GM23338 (cell line): ENCODE results near the gene CAMSAP3. TPM values are rescaled to one million over a fixed set of nuclear protein-coding genes. Genes with fewer than 3 reads are reported as not detected.

Source experiments
- ATAC-seq: fragments of 200-7000 bp; cut with Tn5 transposase; 3 replicates; pipeline ENCODE4 v1.9.1; 2020
- DNase-seq: peaks from one replicate; pipeline ENCODE4 v3.0.0-alpha.2; 2015; ENCODE audit warnings: low spot score
- H2AFZ ChIP-seq: fragments of 200-600 bp; sonication (generic); 2 replicates; pipeline ENCODE4 v1.8.0; 2016; ENCODE audit warnings: antibody characterized with exemption, mild to moderate bottlenecking, moderate library complexity
- H3F3A ChIP-seq: fragments of 200-600 bp; sonication (generic); replicated peaks from 2 replicates; pipeline ENCODE4 v1.8.0; 2017; ENCODE audit warnings: antibody characterized with exemption, mixed run types, low read depth
- H3K27ac ChIP-seq: fragments of 200-600 bp; sonication (generic); 2 replicates; pipeline ENCODE4 v1.6.1; 2016; ENCODE audit warnings: low read depth
- H3K27me3 ChIP-seq: fragments of 200-600 bp; sonication (generic); 2 replicates; pipeline ENCODE4 v1.8.0; 2016; ENCODE audit warnings: mild to moderate bottlenecking, mixed run types, moderate library complexity; ENCODE audit not compliant: insufficient read depth
- H3K36me3 ChIP-seq: fragments of 200-600 bp; sonication (generic); 2 replicates; pipeline ENCODE4 v1.8.0; 2016; ENCODE audit warnings: mild to moderate bottlenecking; ENCODE audit not compliant: insufficient read depth
- H3K4me1 ChIP-seq: fragments of 200-600 bp; sonication (generic); 2 replicates; pipeline ENCODE4 v1.8.0; 2016; ENCODE audit warnings: mild to moderate bottlenecking, moderate library complexity; ENCODE audit not compliant: insufficient read depth
- H3K4me2 ChIP-seq: fragments of 200-600 bp; sonication (generic); 2 replicates; pipeline ENCODE4 v1.7.1; 2017; ENCODE audit warnings: mixed run types
- H3K4me3 ChIP-seq: fragments of 200-600 bp; sonication (generic); 2 replicates; pipeline ENCODE4 v1.6.1; 2016; ENCODE audit warnings: mixed run types
- H3K79me2 ChIP-seq: fragments of 200-600 bp; sonication (generic); replicated peaks from 2 replicates; pipeline ENCODE4 v1.8.0; 2017; ENCODE audit warnings: mild to moderate bottlenecking; ENCODE audit not compliant: insufficient read depth
- H3K9me2 ChIP-seq: fragments of 200-600 bp; sonication (generic); 2 replicates; pipeline ENCODE4 v1.8.0; 2017; ENCODE audit not compliant: insufficient read depth
- H4K20me1 ChIP-seq: fragments of 200-600 bp; sonication (generic); replicated peaks from 2 replicates; pipeline ENCODE4 v1.8.0; 2017; ENCODE audit warnings: mild to moderate bottlenecking; ENCODE audit not compliant: insufficient read depth
- H3K27ac Mint-ChIP-seq: 2 replicates; pipeline ENCODE4 v1.8.0; 2020; ENCODE audit warnings: inconsistent platforms, mild to moderate bottlenecking, moderate library complexity, mixed read lengths
- H3K27me3 Mint-ChIP-seq: 3 replicates; pipeline ENCODE4 v1.8.0; 2022; ENCODE audit warnings: low read depth, mild to moderate bottlenecking, moderate library complexity, mixed read lengths, inconsistent platforms; ENCODE audit not compliant: insufficient read depth, poor library complexity
- H3K36me3 Mint-ChIP-seq: 3 replicates; pipeline ENCODE4 v1.8.0; 2021; ENCODE audit warnings: low read depth, mild to moderate bottlenecking, inconsistent platforms, moderate library complexity, mixed read lengths
- H3K4me1 Mint-ChIP-seq: 3 replicates; pipeline ENCODE4 v1.8.0; 2020; ENCODE audit warnings: mild to moderate bottlenecking, inconsistent platforms, mixed read lengths
- H3K4me3 Mint-ChIP-seq: 3 replicates; pipeline ENCODE4 v1.8.0; 2021; ENCODE audit warnings: moderate library complexity, mild to moderate bottlenecking, inconsistent platforms, mixed read lengths
- H3K9me3 Mint-ChIP-seq: 3 replicates; pipeline ENCODE4 v1.8.0; 2020; ENCODE audit warnings: moderate library complexity, mild to moderate bottlenecking, inconsistent platforms, mixed read lengths
- CREB1 ChIP-seq: fragments of 250-450 bp; sonication (Bioruptor Pico); IDR thresholded peaks from 2 replicates; pipeline ENCODE4 v1.5.0; 2020; ENCODE audit warnings: low read depth, mild to moderate bottlenecking, moderate library complexity
- CTCF ChIP-seq, 2 experiments: fragments of 200-600 bp in 1 of 2; sonication (generic) in 1 of 2; conservative IDR thresholded peaks; 2 replicates each; pipeline versions ENCODE4 v1.5.1 to v1.6.1; 2016 to 2017; ENCODE audit warnings: antibody characterized with exemption in 2 of 2, low read depth in 2 of 2, mild to moderate bottlenecking in 2 of 2, moderate library complexity in 1 of 2
- ETS1 ChIP-seq: IDR thresholded peaks from 2 replicates; pipeline ENCODE4 v1.6.1; 2016; ENCODE audit warnings: antibody characterized with exemption
- EZH2 ChIP-seq: fragments of 200-600 bp; sonication (generic); IDR thresholded peaks from one replicate; pipeline ENCODE4 v1.8.0; 2017; ENCODE audit warnings: antibody characterized with exemption, mild to moderate bottlenecking, low read depth; ENCODE audit not compliant: unreplicated experiment
- EZH2phosphoT487 ChIP-seq: fragments of 200-600 bp; sonication (generic); IDR thresholded peaks from one replicate; pipeline ENCODE4 v1.8.1; 2018; ENCODE audit warnings: antibody characterized with exemption; ENCODE audit not compliant: unreplicated experiment
- JUNB ChIP-seq: IDR thresholded peaks from one replicate; pipeline ENCODE4 v1.6.1; 2016; ENCODE audit warnings: antibody characterized with exemption; ENCODE audit not compliant: unreplicated experiment
- NANOG ChIP-seq: IDR thresholded peaks from 2 replicates; pipeline ENCODE4 v1.6.1; 2016; ENCODE audit warnings: antibody characterized with exemption, borderline replicate concordance
- POLR2AphosphoS5 ChIP-seq: IDR thresholded peaks from 2 replicates; pipeline ENCODE4 v1.6.1; 2016; ENCODE audit warnings: antibody characterized with exemption, low read depth
- REST ChIP-seq: IDR thresholded peaks from one replicate; pipeline ENCODE4 v1.6.1; 2018; ENCODE audit warnings: antibody characterized with exemption; ENCODE audit not compliant: unreplicated experiment
- STAT1 ChIP-seq: IDR thresholded peaks from one replicate; pipeline ENCODE4 v1.6.1; 2016; ENCODE audit warnings: antibody characterized with exemption; ENCODE audit not compliant: unreplicated experiment
- ZNF114 ChIP-seq: fragments of 250-450 bp; sonication (Bioruptor Pico); IDR thresholded peaks from 2 replicates; pipeline ENCODE4 v1.5.0; 2020; ENCODE audit warnings: mild to moderate bottlenecking, moderate library complexity
- ZNF331 ChIP-seq: fragments of 250-450 bp; sonication (Bioruptor Pico); IDR thresholded peaks from 2 replicates; pipeline ENCODE4 v1.5.0; 2020; ENCODE audit warnings: low read depth, mild to moderate bottlenecking, moderate library complexity
- ZNF462 ChIP-seq: fragments of 250-450 bp; sonication (Bioruptor Pico); IDR thresholded peaks from 2 replicates; pipeline ENCODE4 v1.5.0; 2020; ENCODE audit warnings: mild to moderate bottlenecking, moderate library complexity
- polyA plus RNA-seq: library from polyadenylated mRNA; unstranded; fragments of >200 nt; fragmentation: Nextera tagmentation; extraction: Ambion mirVana; gene quantifications from 2 replicates; pipeline ENCODE4 v1.2.1, GENCODE V29; 2016
- total RNA-seq: library from RNA; depleted of rRNA; stranded (reverse); fragments of >200 nt; shearing (Covaris generic); gene quantifications from 2 replicates; pipeline ENCODE4 v1.2.3, GENCODE V29; 2014

CAMSAP3 gene
- total and polyA plus RNA-seq, 2 experiments from 2014 or later: 6.4 to 32.2 TPM

- Histone ChIP-seq H3K4me2 (peak overlapping the region; percentile 32; the same call in 1 of the 2 replicates), H3K36me3 (no peaks in the 10 kb centered on the region)
- no peak overlapping the region for H3K27ac Mint-ChIP-seq
Measured at GRCh38 chr19:7598180-7598579, 2.5 kb downstream of the CAMSAP3 start.

More at GRCh38 chr19:7598180-7598579, 2.5 kb downstream of the CAMSAP3 start:
- no peak overlapping the region for H3K27ac ChIP-seq
- Mint-ChIP-seq H3K4me3 (no peak overlapping the region), H3K9me3 (no peaks in the 10 kb centered on the region), H3K36me3 (peaks cover 9% of the 10 kb centered on the region; the same call in 2 of the 3 replicates), H3K27me3 (peaks cover 15% of the 10 kb centered on the region), H3K4me1 (peaks cover 27% of the 10 kb centered on the region)
- peaks cover 6% of the 10 kb centered on the region; the same call in 1 of the 2 replicates for H3K27me3 ChIP-seq
- no peak for TF ChIP-seq POLR2AphosphoS5
- TF ChIP-seq STAT1: no peak
- TF ChIP-seq REST: no peak
- TF ChIP-seq JUNB: no peak
- TF ChIP-seq ZNF462 (CRISPR knock-in tag): no peak
- TF ChIP-seq NANOG: no peak
- no peak for TF ChIP-seq EZH2
- TF ChIP-seq ZNF114 (CRISPR knock-in tag): no peak
- no peak for TF ChIP-seq CTCF (conservative IDR thresholded peaks at IDR 0.05; ENCODE audit: low read depth in 2 of 2)
- no peak for TF ChIP-seq ZNF331
- no peak for TF ChIP-seq ETS1
- TF ChIP-seq EZH2phosphoT487: no peak
- TF ChIP-seq CREB1 (CRISPR knock-in tag): no peak
- H3K79me2 ChIP-seq: peaks cover 33% of the 10 kb centered on the region
- H2AFZ ChIP-seq: no peak overlapping the region
- no peak overlapping the region for H3K4me3 ChIP-seq
- peaks cover 15% of the 10 kb centered on the region for H3K4me1 ChIP-seq
- ATAC-seq: no peak
- H3F3A ChIP-seq: 0 out of 2 replicates have a peak, but pooled peaks cover 2% of the 10 kb centered on the region
- no peak for DNase-seq
- peaks cover 23% of the 10 kb centered on the region for H4K20me1 ChIP-seq
- no peaks in the 10 kb centered on the region for H3K9me2 ChIP-seq
